Neuronal stem cell (in vitro differentiated cells): Measurements from ENCODE around the gene LIPT1.

Experiments
- DNase-seq: peaks from one replicate; pipeline ENCODE4 v3.0.0-alpha.2; 2013; ENCODE audit warnings: low spot score
- H2AFZ ChIP-seq: one replicate; pipeline ENCODE4 v1.6.1; 2013; ENCODE audit warnings: mild to moderate bottlenecking, low read length, inconsistent platforms
- H2AK5ac ChIP-seq: 2 replicates; pipeline ENCODE4 v1.6.1; 2013; ENCODE audit warnings: low read depth, mild to moderate bottlenecking, inconsistent platforms, low read length, moderate library complexity, mixed read lengths
- H2BK120ac ChIP-seq: 2 replicates; pipeline ENCODE4 v1.6.1; 2013; ENCODE audit warnings: low read depth, mild to moderate bottlenecking, inconsistent platforms, low read length, moderate library complexity, mixed read lengths
- H2BK12ac ChIP-seq: one replicate; pipeline ENCODE4 v1.6.1; 2013; ENCODE audit warnings: low read length, inconsistent platforms
- H2BK15ac ChIP-seq: 2 replicates; pipeline ENCODE4 v1.6.1; 2013; ENCODE audit warnings: mild to moderate bottlenecking, low read length, inconsistent platforms, mixed read lengths
- H2BK5ac ChIP-seq: one replicate; pipeline ENCODE4 v1.6.1; 2013; ENCODE audit warnings: inconsistent platforms, mild to moderate bottlenecking, low read length, moderate library complexity
- H3K14ac ChIP-seq: one replicate; pipeline ENCODE4 v1.6.1; 2013; ENCODE audit warnings: low read length, inconsistent platforms
- H3K18ac ChIP-seq: 2 replicates; pipeline ENCODE4 v1.6.1; 2013; ENCODE audit warnings: low read length, inconsistent platforms
- H3K23ac ChIP-seq: 2 replicates; pipeline ENCODE4 v1.6.1; 2013; ENCODE audit warnings: low read depth, mild to moderate bottlenecking, mixed read lengths, low read length, inconsistent platforms; ENCODE audit not compliant: poor library complexity
- H3K27ac ChIP-seq: replicated peaks from 3 replicates; pipeline ENCODE4 v1.5.1; 2013; ENCODE audit warnings: low read length, inconsistent platforms
- H3K27me3 ChIP-seq, 3 experiments: 2 replicates each; pipeline ENCODE4 v1.6.1; 2013; ENCODE audit warnings: low read length in 3 of 3, mild to moderate bottlenecking in 2 of 3, inconsistent platforms in 1 of 3, low read depth in 1 of 3, mixed read lengths in 1 of 3, moderate library complexity in 1 of 3; ENCODE audit not compliant: control insufficient read depth in 3 of 3, insufficient read depth in 3 of 3
- H3K36me3 ChIP-seq, 2 donors: replicated peaks in 1 of 2; 2 replicates each; pipeline ENCODE4 v1.6.1; 2013; ENCODE audit warnings: low read length in 2 of 2; ENCODE audit not compliant: control insufficient read depth in 2 of 2, insufficient read depth in 2 of 2
- H3K4ac ChIP-seq: 2 replicates; pipeline ENCODE4 v1.6.1; 2013; ENCODE audit warnings: inconsistent platforms, mild to moderate bottlenecking, low read length, moderate library complexity
- H3K4me1 ChIP-seq, 2 donors: 1 replicate in 1 of 2; 2 replicates in 1 of 2; pipeline ENCODE4 v1.6.1; 2013; ENCODE audit warnings: low read length in 2 of 2, low read depth in 1 of 2; ENCODE audit not compliant: control insufficient read depth in 2 of 2, insufficient read depth in 1 of 2
- H3K4me2 ChIP-seq: one replicate; pipeline ENCODE4 v1.6.1; 2013; ENCODE audit warnings: mild to moderate bottlenecking, low read length, inconsistent platforms; ENCODE audit not compliant: insufficient read depth, poor library complexity, severe bottlenecking
- H3K4me3 ChIP-seq, 2 donors: 2 replicates each; pipeline ENCODE4 v1.5.1; 2013; ENCODE audit warnings: low read length in 2 of 2, mild to moderate bottlenecking in 2 of 2, inconsistent platforms in 1 of 2, moderate library complexity in 1 of 2
- H3K79me1 ChIP-seq: one replicate; pipeline ENCODE4 v1.6.1; 2013; ENCODE audit warnings: low read depth, mild to moderate bottlenecking, inconsistent platforms, low read length, moderate library complexity
- H3K9ac ChIP-seq: one replicate; pipeline ENCODE4 v1.6.1; 2013; ENCODE audit warnings: mild to moderate bottlenecking, low read depth, low read length, inconsistent platforms; ENCODE audit not compliant: poor library complexity
- H3K9me3 ChIP-seq, 2 donors: replicated peaks in 1 of 2; 2 replicates each; pipeline versions ENCODE3 to v1.6.1; 2013; ENCODE audit warnings: low read length in 2 of 2, mild to moderate bottlenecking in 2 of 2, inconsistent platforms in 1 of 2, low read depth in 1 of 2, mixed read lengths in 1 of 2, moderate library complexity in 1 of 2; ENCODE audit not compliant: control insufficient read depth in 2 of 2, insufficient read depth in 1 of 2
- H4K8ac ChIP-seq: one replicate; pipeline ENCODE4 v1.6.1; 2013; ENCODE audit warnings: low read depth, mild to moderate bottlenecking, inconsistent platforms, low read length, moderate library complexity
- H4K91ac ChIP-seq: one replicate; pipeline ENCODE4 v1.6.1; 2013; ENCODE audit warnings: low read length, low read depth, mild to moderate bottlenecking, inconsistent platforms; ENCODE audit not compliant: poor library complexity
- WGBS, 2 donors: extraction: QIAGEN DNeasy Blood & Tissue Kit; methylation state at CpG; one replicate each; pipeline ENCODE4 v1.1.7; 2013; ENCODE audit warnings: missing lambda C conversion rate in 2 of 2, mixed read lengths in 1 of 2; ENCODE audit not compliant: insufficient read length in 2 of 2, insufficient replicate concordance in 1 of 2; ENCODE audit errors: extremely low coverage in 2 of 2; 5-methylcytosine and 5-hydroxymethylcytosine counted together

LIPT1 gene

GRCh38 chr2:99140056-99140859 lies 14.5 kb upstream of the LIPT1 start:
- Histone ChIP-seq H3K23ac (no peak overlapping the region), H3K9ac (peak overlapping the region; percentile 86), H3K4ac (no peak overlapping the region), H3K14ac (no peak overlapping the region), H2AFZ (peak overlapping the region; percentile 100), H3K27ac (peak overlapping the region; percentile 53), H2BK15ac (no peak overlapping the region), H2BK120ac (no peak overlapping the region), H3K27me3 (no peaks in the 10 kb centered on the region), H3K79me1 (no peaks in the 10 kb centered on the region), H3K4me3 (peak overlapping the region; percentile 96), H3K4me2 (peak overlapping the region; percentile 83), H3K18ac (peak overlapping the region; percentile 90), H2BK12ac (no peak overlapping the region), H4K91ac (no peak overlapping the region), H3K36me3 (no peaks in the 10 kb centered on the region), H2AK5ac (no peak overlapping the region), H4K8ac (no peak overlapping the region), H2BK5ac (peak overlapping the region; percentile 66), H3K9me3 (no peaks in the 10 kb centered on the region), H3K4me1 (peaks cover 0 to 2% of the 10 kb centered on the region in 2 donors)
- DNase-seq: no peak
- no CpG with 5 or more reads among the region's 17 CpGs for WGBS, 2 donors

GRCh38 chr2:99140860-99141109 lies 14.0 kb upstream of the LIPT1 start:
- Histone ChIP-seq H3K4me3 (peak overlapping the region; percentile 96), H3K23ac (peak overlapping the region; percentile 83), H3K27ac (peak overlapping the region; percentile 53)

GRCh38 chr2:99141110-99142108 lies 13.4 kb upstream of the LIPT1 start, which contains the start of gene C2orf15:
TSS of gene C2orf15 (plus strand) at chr2:99141707. CDS start at chr2:99150559, 8,852 bp downstream.
- DNase-seq: peak; percentile 95
- H3K23ac ChIP-seq: peak within 1 kb of the TSS; percentile 83
- peak within 1 kb of the TSS; percentile 66 for H2BK5ac ChIP-seq
- H3K14ac ChIP-seq: no peak within 1 kb of the TSS
- H2AFZ ChIP-seq: peak within 1 kb of the TSS; percentile 100
- H2AK5ac ChIP-seq: no peak within 1 kb of the TSS
- no peaks in the 10 kb centered on the region for H3K9me3 ChIP-seq
- H3K79me1 ChIP-seq: no peaks in the 10 kb centered on the region
- H4K8ac ChIP-seq: peak within 1 kb of the TSS; percentile 68
- H3K4me3 ChIP-seq: peak within 1 kb of the TSS; percentile 96
- peak within 1 kb of the TSS; percentile 95 for H3K18ac ChIP-seq
- H3K27me3 ChIP-seq: no peaks in the 10 kb centered on the region
- peak within 1 kb of the TSS; percentile 91 for H3K9ac ChIP-seq
- peak within 1 kb of the TSS; percentile 10 for H2BK12ac ChIP-seq
- peaks cover 0 to 2% of the 10 kb centered on the region in 2 donors for H3K4me1 ChIP-seq
- no peak within 1 kb of the TSS for H3K4ac ChIP-seq
- no peaks in the 10 kb centered on the region for H3K36me3 ChIP-seq
- no peak within 1 kb of the TSS for H4K91ac ChIP-seq
- H3K4me2 ChIP-seq: peak within 1 kb of the TSS; percentile 97
- no CpG with 5 or more reads among the region's 84 CpGs for WGBS, 2 donors
- H3K27ac ChIP-seq: peak within 1 kb of the TSS; percentile 88
- no peak within 1 kb of the TSS for H2BK15ac ChIP-seq
- H2BK120ac ChIP-seq: peak within 1 kb of the TSS; percentile 74

More at GRCh38 chr2:99140860-99141109, 14.0 kb upstream of the LIPT1 start:
- H3K4me1 ChIP-seq: peaks cover 0 to 2% of the 10 kb centered on the region in 2 donors
- H3K27me3 ChIP-seq: no peaks in the 10 kb centered on the region
- no peak for DNase-seq
- H3K36me3 ChIP-seq: no peaks in the 10 kb centered on the region
- no peak overlapping the region for H4K91ac ChIP-seq
- no peak overlapping the region for H3K4ac ChIP-seq
- H2BK15ac ChIP-seq: no peak overlapping the region
- H3K79me1 ChIP-seq: no peaks in the 10 kb centered on the region
- H4K8ac ChIP-seq: no peak overlapping the region
- H3K14ac ChIP-seq: no peak overlapping the region
- no CpG with 5 or more reads among the region's 21 CpGs for WGBS, 2 donors
- H2BK120ac ChIP-seq: peak overlapping the region; percentile 61
- peak overlapping the region; percentile 90 for H3K18ac ChIP-seq
- peak overlapping the region; percentile 10 for H2BK12ac ChIP-seq
- H2AFZ ChIP-seq: peak overlapping the region; percentile 100
- H3K9ac ChIP-seq: peak overlapping the region; percentile 86
- H3K9me3 ChIP-seq: no peaks in the 10 kb centered on the region
- H3K4me2 ChIP-seq: peak overlapping the region; percentile 83
- no peak overlapping the region for H2AK5ac ChIP-seq
- peak overlapping the region; percentile 66 for H2BK5ac ChIP-seq

GRCh38 chr2:99150706-99151105 lies 4.1 kb upstream of the LIPT1 start:
- WGBS, 2 donors: no CpG with 5 or more reads among the region's 1 CpG
- no peak overlapping the region for H4K91ac ChIP-seq
- no peak overlapping the region for H3K18ac ChIP-seq
- no peak overlapping the region for H2AK5ac ChIP-seq
- H3K27ac ChIP-seq: no peak overlapping the region
- no peak for DNase-seq
- H3K4me3 ChIP-seq: no peak overlapping the region
- H2AFZ ChIP-seq: no peak overlapping the region
- H3K9me3 ChIP-seq: peaks cover 0 to 1% of the 10 kb centered on the region in 2 donors
- H3K23ac ChIP-seq: no peak overlapping the region
- peaks cover 2 to 7% of the 10 kb centered on the region in 2 donors for H3K4me1 ChIP-seq
- H3K14ac ChIP-seq: no peak overlapping the region
- H3K79me1 ChIP-seq: no peaks in the 10 kb centered on the region
- H2BK120ac ChIP-seq: no peak overlapping the region
- H2BK15ac ChIP-seq: no peak overlapping the region
- no peak overlapping the region for H3K4ac ChIP-seq
- no peak overlapping the region for H2BK12ac ChIP-seq
- H3K27me3 ChIP-seq: no peaks in the 10 kb centered on the region
- H3K4me2 ChIP-seq: no peak overlapping the region
- H3K9ac ChIP-seq: no peak overlapping the region
- no peak overlapping the region for H2BK5ac ChIP-seq
- H3K36me3 ChIP-seq: no peaks in the 10 kb centered on the region
- no peak overlapping the region for H4K8ac ChIP-seq
